OCI-LY3 (cell line): Measurements from ENCODE around the gene CHIT1.

Source experiments
- H2AFZ ChIP-seq: fragments of 200-600, 300-600 bp; shearing (Covaris generic); 2 replicates; pipeline ENCODE4 v1.6.0; 2014; ENCODE audit warnings: antibody characterized with exemption, low read depth, low read length
- H3K27ac ChIP-seq: fragments of 200-600, 300-600 bp; sonication (generic); 2 replicates; pipeline ENCODE4 v1.5.1; 2014; ENCODE audit warnings: mild to moderate bottlenecking, low read length, moderate library complexity, mixed read lengths
- H3K27me3 ChIP-seq: fragments of 200-600, 300-600 bp; sonication (generic); 2 replicates; pipeline ENCODE4 v1.6.1; 2014; ENCODE audit warnings: low read depth, low read length, mixed read lengths
- H3K36me3 ChIP-seq: fragments of 200-600, 300-600 bp; sonication (generic); replicated peaks from 2 replicates; pipeline ENCODE3; 2014; ENCODE audit warnings: low read depth, low read length, mixed read lengths
- H3K4me1 ChIP-seq: fragments of 300-600, 200-600 bp; sonication (generic); 2 replicates; pipeline ENCODE4 v1.6.1; 2014; ENCODE audit warnings: low read length, mixed read lengths
- H3K4me2 ChIP-seq: fragments of 200-600, 300-600 bp; sonication (generic); 2 replicates; pipeline ENCODE4 v1.6.1; 2014; ENCODE audit warnings: low read length, mixed read lengths
- H3K4me3 ChIP-seq: fragments of 300-600, 200-600 bp; sonication (generic); 2 replicates; pipeline ENCODE4 v1.5.1; 2014; ENCODE audit warnings: antibody characterized with exemption, mild to moderate bottlenecking, low read length, moderate library complexity
- H3K79me2 ChIP-seq: fragments of 300-600, 200-600 bp; shearing (Covaris generic); 2 replicates; pipeline ENCODE4 v1.6.1; 2014; ENCODE audit warnings: mild to moderate bottlenecking, low read length, mixed read lengths
- H3K9ac ChIP-seq: fragments of 300-600, 200-600 bp; shearing (Covaris generic); 2 replicates; pipeline ENCODE4 v1.6.0; 2014; ENCODE audit warnings: mild to moderate bottlenecking, low read length, moderate library complexity
- H3K9me3 ChIP-seq: fragments of 200-600, 300-600 bp; shearing (Covaris generic); 2 replicates; pipeline ENCODE4 v1.6.1; 2014; ENCODE audit warnings: low read length, mixed read lengths; ENCODE audit not compliant: insufficient read depth
- H4K20me1 ChIP-seq: fragments of 200-600, 300-600 bp; sonication (generic); 2 replicates; pipeline ENCODE4 v1.6.1; 2016; ENCODE audit warnings: low read length, mixed read lengths; ENCODE audit not compliant: insufficient read depth
- CTCF ChIP-seq: fragments of 200-600, 300-600 bp; sonication (generic); IDR thresholded peaks from 2 replicates; pipeline ENCODE4 v1.5.1; 2014; ENCODE audit warnings: antibody characterized with exemption, low read length, low read depth
- EZH2phosphoT487 ChIP-seq: fragments of 200-600 bp; shearing (Covaris generic); IDR thresholded peaks from 2 replicates; pipeline ENCODE4 v1.6.1; 2018; ENCODE audit warnings: antibody characterized with exemption, mixed run types, low read depth

Gene CHIT1

GRCh38 chr1:203201516-203202205, 27.8 kb downstream of the CHIT1 start:
- no peaks in the 10 kb centered on the region for H4K20me1 ChIP-seq
- H3K79me2 ChIP-seq, result no peaks in the 10 kb centered on the region
- peaks cover 67% of the 10 kb centered on the region for H3K27me3 ChIP-seq
- H3K9ac ChIP-seq, result no peak overlapping the region
- no peaks in the 10 kb centered on the region for H3K36me3 ChIP-seq
- H3K4me1 ChIP-seq, result no peaks in the 10 kb centered on the region
- TF ChIP-seq CTCF (no peak), EZH2phosphoT487 (no peak)
- no peak overlapping the region for H3K27ac ChIP-seq
- no peak overlapping the region for H3K4me3 ChIP-seq
- H3K4me2 ChIP-seq, result no peak overlapping the region
- H3K9me3 ChIP-seq, result no peaks in the 10 kb centered on the region
- H2AFZ ChIP-seq, result no peak overlapping the region

- Histone ChIP-seq H3K36me3 (no peaks in the 10 kb centered on the region), H3K27ac (no peak overlapping the region), H2AFZ (no peak overlapping the region), H3K4me2 (no peak overlapping the region), H3K4me3 (no peak overlapping the region), H3K4me1 (no peaks in the 10 kb centered on the region), H3K79me2 (no peaks in the 10 kb centered on the region), H3K9ac (no peak overlapping the region), H4K20me1 (no peaks in the 10 kb centered on the region), H3K9me3 (no peaks in the 10 kb centered on the region), H3K27me3 (peaks cover 74% of the 10 kb centered on the region)
- TF ChIP-seq CTCF, result no peak
- TF ChIP-seq EZH2phosphoT487, result no peak
Measured at GRCh38 chr1:203200916-203201315, 28.6 kb downstream of the CHIT1 start.

- Histone ChIP-seq H3K27ac (no peak overlapping the region), H3K36me3 (no peaks in the 10 kb centered on the region), H3K4me2 (no peak overlapping the region), H3K4me1 (no peaks in the 10 kb centered on the region), H3K27me3 (peaks cover 81% of the 10 kb centered on the region), H3K4me3 (no peak overlapping the region), H2AFZ (no peak overlapping the region), H3K79me2 (no peaks in the 10 kb centered on the region), H3K9ac (no peak overlapping the region), H4K20me1 (no peaks in the 10 kb centered on the region), H3K9me3 (no peaks in the 10 kb centered on the region)
- TF ChIP-seq EZH2phosphoT487 (no peak), CTCF (no peak)
Measured at GRCh38 chr1:203199816-203200571, 29.5 kb downstream of the CHIT1 start.

- Histone ChIP-seq H3K9ac (no peak overlapping the region), H3K4me1 (no peaks in the 10 kb centered on the region), H3K27ac (no peak overlapping the region), H4K20me1 (no peaks in the 10 kb centered on the region), H3K9me3 (no peaks in the 10 kb centered on the region), H3K79me2 (no peaks in the 10 kb centered on the region), H3K27me3 (peaks cover 79% of the 10 kb centered on the region), H3K4me3 (no peak overlapping the region), H3K36me3 (no peaks in the 10 kb centered on the region), H2AFZ (no peak overlapping the region), H3K4me2 (no peak overlapping the region)
- TF ChIP-seq EZH2phosphoT487 (no peak), CTCF (no peak)
Measured at GRCh38 chr1:203199481-203199815, 30.0 kb downstream of the CHIT1 start.
